Peyer's patch (tissue), 4 donors: ENCODE results near the gene NGRN.

ENCODE experiments used
- CTCF ChIP-seq, 6 experiments: fragments of 450-650 bp in 4 of 6; fragments of 200-600 bp in 2 of 6; sonication (generic) in 1 of 6; IDR thresholded peaks; one replicate each; pipeline ENCODE4 v1.5.1; 2017 to 2019; ENCODE audit warnings: antibody characterized with exemption in 6 of 6, mild to moderate bottlenecking in 3 of 6, moderate library complexity in 1 of 6
- POLR2A ChIP-seq, 2 donors: fragments of 450-650 bp; IDR thresholded peaks; one replicate each; pipeline ENCODE4 v1.5.1; 2017; ENCODE audit warnings: antibody characterized with exemption in 2 of 2, mild to moderate bottlenecking in 2 of 2, moderate library complexity in 2 of 2

DNA sequence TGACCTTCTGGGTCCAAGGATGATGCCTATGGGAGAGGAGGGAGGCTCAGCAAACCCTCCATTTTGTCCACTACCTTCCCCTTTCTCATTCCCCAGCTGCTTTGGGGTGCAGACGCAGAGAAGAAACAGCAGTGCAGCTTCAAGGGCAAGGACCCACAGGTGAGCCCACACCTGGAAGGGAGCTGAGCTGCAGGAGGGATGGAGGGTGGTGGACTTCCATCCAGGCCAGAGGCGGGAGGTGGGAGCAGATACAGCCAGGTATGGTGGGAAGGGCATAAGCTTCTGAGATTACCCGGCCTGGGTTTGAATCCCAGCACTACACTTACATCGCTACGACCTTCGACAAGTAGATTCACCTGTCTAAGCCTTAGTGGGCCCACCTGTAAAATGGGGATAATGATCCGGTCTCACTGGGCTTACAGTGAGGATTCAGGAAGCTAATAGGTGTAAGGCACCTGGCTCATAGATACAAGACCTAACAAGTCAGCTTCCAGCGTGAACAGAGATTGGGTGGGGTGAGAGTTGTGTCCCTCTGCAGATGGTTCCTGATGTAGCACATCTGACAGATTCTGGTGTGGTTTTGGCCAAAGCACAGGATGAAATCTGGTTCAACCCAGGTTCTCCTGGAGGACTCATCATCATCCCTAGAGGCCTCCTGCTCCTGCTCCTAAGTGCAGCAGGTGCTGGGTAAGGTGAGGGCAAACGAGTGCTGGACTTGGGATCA, 47.6 kb upstream of the NGRN start:
- no peak for TF ChIP-seq CTCF (IDR thresholded peaks at IDR 0.05)
- no peak for TF ChIP-seq POLR2A (IDR thresholded peaks at IDR 0.05)
